ENCODE data around the gene NLRC3.

Gene NLRC3

DNA sequence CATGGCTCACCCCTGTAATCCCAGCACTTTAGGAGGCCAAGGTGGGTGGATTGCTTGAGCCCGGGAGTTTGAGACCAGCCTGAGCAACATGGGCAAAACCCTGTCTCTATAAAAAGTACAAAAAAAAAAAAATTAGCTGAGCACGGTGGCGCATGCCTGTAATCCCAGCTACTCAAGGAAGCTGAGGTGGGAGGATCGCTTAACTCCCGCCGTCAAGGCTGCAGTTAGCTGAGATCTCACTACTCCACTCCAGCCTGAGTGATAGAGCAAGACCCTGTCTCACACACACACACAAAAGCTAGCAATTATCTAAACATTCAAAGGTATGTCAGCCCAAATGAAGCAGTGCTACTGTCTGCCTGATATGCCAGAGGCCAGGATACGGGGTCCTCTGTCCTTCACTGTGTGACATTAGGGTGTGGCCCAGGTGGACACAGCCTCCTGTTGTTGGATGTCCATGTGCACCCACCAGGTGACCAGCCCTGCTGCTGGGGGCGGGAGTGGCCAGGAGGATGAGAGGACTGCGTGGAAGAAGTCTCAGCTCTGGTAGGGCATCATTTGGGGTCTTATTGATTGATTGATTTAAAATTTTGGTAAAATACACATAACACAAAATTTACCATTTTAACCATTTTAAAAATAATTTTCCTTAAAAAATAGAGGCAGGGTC, 3.9 kb downstream of the NLRC3 start:
- DNase-seq = no peak
- H3K9me3 ChIP-seq = peaks cover 0 to 12% (median 5%) of the 10 kb centered on the region in 3 donors
- H3K27me3 ChIP-seq = peaks cover 0 to 21% of the 10 kb centered on the region in 2 donors
- no peaks in the 10 kb centered on the region for H3K4me1 ChIP-seq
- H3K36me3 ChIP-seq = no peaks in the 10 kb centered on the region
- intact Hi-C loops (cut with DNase I; ENCODE audit: low total_unique reads) = no loop called here
- TF ChIP-seq, protein P1, sequence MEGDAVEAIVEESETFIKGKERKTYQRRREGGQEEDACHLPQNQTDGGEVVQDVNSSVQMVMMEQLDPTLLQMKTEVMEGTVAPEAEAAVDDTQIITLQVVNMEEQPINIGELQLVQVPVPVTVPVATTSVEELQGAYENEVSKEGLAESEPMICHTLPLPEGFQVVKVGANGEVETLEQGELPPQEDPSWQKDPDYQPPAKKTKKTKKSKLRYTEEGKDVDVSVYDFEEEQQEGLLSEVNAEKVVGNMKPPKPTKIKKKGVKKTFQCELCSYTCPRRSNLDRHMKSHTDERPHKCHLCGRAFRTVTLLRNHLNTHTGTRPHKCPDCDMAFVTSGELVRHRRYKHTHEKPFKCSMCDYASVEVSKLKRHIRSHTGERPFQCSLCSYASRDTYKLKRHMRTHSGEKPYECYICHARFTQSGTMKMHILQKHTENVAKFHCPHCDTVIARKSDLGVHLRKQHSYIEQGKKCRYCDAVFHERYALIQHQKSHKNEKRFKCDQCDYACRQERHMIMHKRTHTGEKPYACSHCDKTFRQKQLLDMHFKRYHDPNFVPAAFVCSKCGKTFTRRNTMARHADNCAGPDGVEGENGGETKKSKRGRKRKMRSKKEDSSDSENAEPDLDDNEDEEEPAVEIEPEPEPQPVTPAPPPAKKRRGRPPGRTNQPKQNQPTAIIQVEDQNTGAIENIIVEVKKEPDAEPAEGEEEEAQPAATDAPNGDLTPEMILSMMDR (IDR thresholded peaks at IDR 0.05) = no peak
- H3K27ac ChIP-seq = no peak overlapping the region
- no peak overlapping the region for H3K4me3 ChIP-seq

DNA sequence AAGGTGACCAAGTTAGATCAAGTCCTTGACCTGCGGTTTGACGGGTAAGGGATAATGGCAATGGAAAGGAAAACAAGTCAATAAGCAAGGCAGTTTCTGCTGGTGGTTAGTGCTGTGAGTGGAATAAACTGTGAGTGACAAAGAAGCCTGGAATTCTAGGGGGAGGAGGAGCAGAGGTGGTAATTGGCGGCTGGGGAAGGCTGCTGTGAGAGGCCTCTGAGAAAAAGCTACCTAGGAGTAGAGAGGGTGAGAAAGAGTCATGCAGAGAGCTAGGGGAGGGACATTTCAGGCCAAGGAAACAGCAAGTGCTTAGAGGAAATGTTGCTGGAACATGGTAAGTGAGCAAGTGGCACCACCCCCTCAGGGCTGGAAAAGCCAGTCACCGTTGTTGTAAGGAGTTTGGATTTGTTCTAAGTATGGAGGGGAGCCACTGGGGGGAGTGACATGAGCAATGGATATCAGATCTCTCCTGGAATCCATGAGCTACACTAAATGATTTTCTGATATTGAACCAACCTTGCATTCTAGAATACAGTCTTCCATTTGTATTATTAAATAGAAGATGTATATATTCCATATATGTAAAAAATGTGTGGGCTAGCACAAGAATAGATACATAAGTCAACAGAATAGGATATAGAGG, 6.7 kb downstream of the NLRC3 start:
- TF ChIP-seq, protein P1 (IDR thresholded peaks at IDR 0.05) = no peak
- H3K4me1 ChIP-seq = no peaks in the 10 kb centered on the region
- no peak for DNase-seq
- H3K27ac ChIP-seq = no peak overlapping the region
- intact Hi-C loops (cut with DNase I; ENCODE audit: low total_unique reads) = no loop called here
- H3K27me3 ChIP-seq = no peaks in the 10 kb centered on the region
- peaks cover 0 to 12% (median 5%) of the 10 kb centered on the region in 3 donors for H3K9me3 ChIP-seq
- H3K4me3 ChIP-seq = no peak overlapping the region
- H3K36me3 ChIP-seq = no peaks in the 10 kb centered on the region

DNA sequence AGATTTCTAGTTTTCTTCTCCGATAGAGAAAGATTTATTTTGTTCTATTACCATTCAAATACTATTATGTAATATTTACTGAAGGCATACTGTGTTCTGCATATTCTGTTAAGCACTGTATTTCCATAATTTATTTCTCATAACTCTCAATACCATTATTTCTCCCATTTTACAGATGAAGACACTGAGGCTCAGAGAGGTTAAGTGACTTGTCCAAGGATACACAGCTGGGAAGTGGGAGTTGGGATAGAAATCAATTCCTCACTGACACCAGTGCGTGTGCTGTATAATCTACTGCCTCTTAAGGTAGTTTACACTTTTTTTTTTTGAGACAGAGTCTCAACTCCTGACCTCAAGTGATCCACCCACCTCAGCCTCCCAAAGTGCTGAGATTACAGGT, 7.4 kb downstream of the NLRC3 start:
- no peak for DNase-seq
- H3K27ac ChIP-seq = no peak overlapping the region
- H3K27me3 ChIP-seq = no peaks in the 10 kb centered on the region
- intact Hi-C loops (cut with DNase I; ENCODE audit: low total_unique reads) = no loop called here
- no peak overlapping the region for H3K4me3 ChIP-seq
- H3K9me3 ChIP-seq = peaks cover 0 to 12% (median 5%) of the 10 kb centered on the region in 3 donors
- no peaks in the 10 kb centered on the region for H3K4me1 ChIP-seq
- no peaks in the 10 kb centered on the region for H3K36me3 ChIP-seq
- TF ChIP-seq, protein P1 (IDR thresholded peaks at IDR 0.05) = no peak

DNA sequence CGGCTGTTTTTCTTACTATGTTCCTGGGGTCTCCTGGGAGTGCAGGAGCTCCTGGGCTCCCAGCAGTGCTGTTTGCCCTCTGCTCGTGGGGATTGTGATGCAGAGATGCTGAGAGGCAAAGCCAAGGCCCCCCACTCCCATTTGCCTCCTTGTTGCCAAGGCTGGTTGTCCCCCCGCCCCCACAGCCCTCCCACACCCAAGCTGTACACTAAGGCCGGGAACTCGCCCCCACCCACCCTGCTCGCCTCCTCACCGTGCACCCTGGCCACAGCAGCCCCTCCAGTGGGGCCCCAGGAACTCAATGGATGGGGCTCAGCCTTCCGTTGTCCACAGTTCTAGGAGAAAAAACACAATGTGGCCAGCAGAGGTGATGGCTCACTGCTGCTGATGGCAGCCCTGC, 10.2 kb downstream of the NLRC3 start:
- Histone ChIP-seq H3K9me3 (peaks cover 0 to 12% (median 5%) of the 10 kb centered on the region in 3 donors), H3K4me3 (no peak overlapping the region), H3K27me3 (no peaks in the 10 kb centered on the region), H3K4me1 (no peaks in the 10 kb centered on the region), H3K36me3 (no peaks in the 10 kb centered on the region), H3K27ac (no peak overlapping the region)
- TF ChIP-seq, protein P1 (IDR thresholded peaks at IDR 0.05) = no peak
- intact Hi-C loops (cut with DNase I; ENCODE audit: low total_unique reads) = no loop called here
- DNase-seq = no peak

DNA sequence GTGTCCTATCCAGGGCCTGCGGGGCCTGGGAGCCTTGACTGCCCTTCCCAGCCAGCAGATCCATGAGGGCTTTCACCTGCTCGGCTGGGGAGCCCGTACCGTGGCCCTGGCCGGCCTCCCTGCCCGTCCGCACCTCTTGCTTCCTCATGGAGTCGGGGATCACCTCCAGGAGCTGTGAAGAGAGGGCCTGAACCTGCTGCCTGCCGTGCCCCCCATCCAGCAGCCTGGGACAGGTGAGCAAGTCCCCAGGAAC, 12.4 kb downstream of the NLRC3 start:
- DNase-seq = no peak
- TF ChIP-seq, protein P1 (IDR thresholded peaks at IDR 0.05) = no peak
- H3K4me1 ChIP-seq = no peaks in the 10 kb centered on the region
- no peak overlapping the region for H3K27ac ChIP-seq
- H3K27me3 ChIP-seq = no peaks in the 10 kb centered on the region
- no peaks in the 10 kb centered on the region for H3K36me3 ChIP-seq
- no peak overlapping the region for H3K4me3 ChIP-seq
- no peaks in the 10 kb centered on the region for H3K9me3 ChIP-seq
- intact Hi-C loops (cut with DNase I; ENCODE audit: low total_unique reads) = no loop called here

Measured in tibial artery (tissue), 4 donors.